IMR-90 (cell line): Measurements from ENCODE around the gene CAPN2. TPM values are rescaled to one million over a fixed set of nuclear protein-coding genes. Genes with fewer than 3 reads are reported as not detected.

Experiments used
- CTCF ChIP-seq: conservative IDR thresholded peaks from 2 replicates; pipeline ENCODE4 v1.5.1; 2012; ENCODE audit warnings: mild to moderate bottlenecking, low read depth, low read length, improper control_type of control experiment
- MAFK ChIP-seq: IDR thresholded peaks from 2 replicates; pipeline ENCODE4 v1.6.1; 2012; ENCODE audit warnings: low read depth, low read length, improper control_type of control experiment
- MXI1 ChIP-seq: IDR thresholded peaks from 2 replicates; pipeline ENCODE4 v1.6.1; 2012; ENCODE audit warnings: low read depth, mild to moderate bottlenecking, low read length, moderate library complexity, borderline replicate concordance
- RCOR1 ChIP-seq: IDR thresholded peaks from 2 replicates; pipeline ENCODE4 v1.6.1; 2012; ENCODE audit warnings: mild to moderate bottlenecking, low read length, improper control_type of control experiment; ENCODE audit not compliant: insufficient replicate concordance
- polyA plus RNA-seq, 3 experiments: library from polyadenylated mRNA; depleted of rRNA; stranded (reverse); fragments of >200 nt; gene quantifications; 2 replicates each; pipeline ENCODE4 v1.2.3, GENCODE V29; 2012; ENCODE audit warnings: low replicate concordance in 1 of 3
- total RNA-seq: library from RNA; depleted of rRNA; stranded (reverse); fragments of >200 nt; gene quantifications from 2 replicates; pipeline ENCODE4 v1.2.3, GENCODE V29; 2012

CAPN2 gene
- total and polyA plus RNA-seq, 2 of the 4 experiments (the other 2 are of a cell fraction): 339 to 430 TPM

GRCh38 chr1:223771469-223771813 is 59.1 kb downstream of the CAPN2 start (continued):
- TF ChIP-seq CTCF: no peak
- TF ChIP-seq MAFK: no peak
- no peak for TF ChIP-seq RCOR1
- no peak for TF ChIP-seq MXI1
